Occipital lobe (tissue), 2 donors: Measurements from ENCODE around the gene RASGRP2. TPM values are rescaled to one million over a fixed set of nuclear protein-coding genes. Genes with fewer than 3 reads are reported as not detected.

Source experiments
- DNase-seq: peaks from one replicate; lab custom pipeline; 2025; lab: John Stamatoyannopoulos, UW
- total RNA-seq: library from RNA; depleted of rRNA; stranded (reverse); fragments of >200 nt; gene quantifications from one replicate; pipeline ENCODE4 v1.2.3, GENCODE V29; 2014

The RASGRP2 gene
- total RNA-seq, 1 donor from 2014 or later: 36.7 TPM

DNA sequence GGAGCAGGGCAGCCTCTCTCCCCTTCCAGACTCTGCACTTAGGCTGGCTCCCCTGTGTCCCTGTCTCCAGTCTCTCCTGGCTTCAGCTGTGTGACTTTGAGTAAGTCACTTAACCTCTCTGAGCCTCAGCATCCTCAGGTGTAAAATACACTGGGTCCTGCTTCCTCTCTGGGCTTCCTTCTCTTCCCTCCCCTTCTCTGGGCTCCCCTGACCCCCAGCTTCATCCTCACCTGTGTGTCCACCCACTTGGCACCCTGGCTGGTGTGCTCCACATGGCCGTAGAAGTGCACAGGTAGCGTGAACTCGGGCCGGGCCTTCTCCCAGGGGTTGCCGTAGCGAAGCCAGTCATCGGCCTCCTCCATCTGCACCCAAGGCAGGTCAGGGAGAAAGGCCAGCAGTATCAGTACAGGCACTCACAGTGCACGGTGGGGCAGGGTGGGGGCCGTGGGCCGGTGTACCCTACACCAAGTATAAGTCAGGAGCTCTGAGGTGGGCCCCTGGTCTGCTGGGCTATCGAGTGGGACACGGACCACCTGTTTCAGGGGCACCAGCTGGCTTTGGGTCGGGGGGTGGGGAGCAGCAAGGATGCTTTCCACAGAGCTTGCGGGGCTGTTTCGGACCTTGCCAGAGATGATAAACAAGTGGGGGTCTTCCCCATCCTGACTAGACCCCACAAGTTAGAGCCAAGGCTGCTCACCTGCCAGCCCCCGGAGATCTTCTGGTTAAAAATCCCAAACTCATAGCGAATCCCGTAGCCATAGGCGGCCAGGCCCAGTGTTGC is 13.8 kb upstream of the RASGRP2 start:
- DNase-seq: no peak

- DNase-seq: no peak
Measured at GRCh38 chr11:64755681-64756361, 11.9 kb upstream of the RASGRP2 start.

DNA sequence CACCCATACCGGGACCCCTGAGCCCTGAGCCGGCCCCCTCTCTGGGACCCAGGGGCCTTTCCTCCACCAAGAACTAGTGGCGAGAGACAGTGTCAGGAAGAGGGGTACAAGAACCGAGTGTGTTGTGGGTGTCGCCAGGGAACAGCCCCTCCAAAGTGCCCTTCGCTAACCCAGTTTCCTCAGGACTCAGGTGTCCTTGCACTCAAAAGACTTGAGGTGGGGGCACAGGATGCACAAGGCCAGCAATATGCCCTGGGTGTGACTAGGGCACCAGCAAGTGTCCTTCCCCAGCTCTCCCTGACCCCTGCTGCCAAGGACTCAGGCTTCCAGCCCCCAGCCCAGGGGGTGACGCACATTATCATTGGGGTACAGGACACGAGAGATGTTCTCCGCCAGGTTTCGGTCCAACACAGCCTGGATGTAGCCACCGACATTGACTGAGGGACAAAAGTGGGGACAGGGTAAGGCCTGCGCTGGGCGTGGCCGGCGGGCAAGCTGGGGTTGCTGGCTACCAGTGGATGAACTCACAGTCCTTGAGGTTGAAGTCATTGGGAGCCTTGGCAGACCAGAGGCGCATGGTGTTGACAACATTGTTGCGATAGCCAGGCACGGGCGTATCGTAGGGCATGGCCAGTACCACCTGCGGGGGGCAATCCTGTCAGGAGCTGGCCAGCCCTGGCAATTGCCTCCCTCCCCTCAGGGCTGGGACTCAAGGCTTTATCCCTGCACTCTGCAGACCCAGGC is 11.1 kb upstream of the RASGRP2 start:
- no peak for DNase-seq

DNA sequence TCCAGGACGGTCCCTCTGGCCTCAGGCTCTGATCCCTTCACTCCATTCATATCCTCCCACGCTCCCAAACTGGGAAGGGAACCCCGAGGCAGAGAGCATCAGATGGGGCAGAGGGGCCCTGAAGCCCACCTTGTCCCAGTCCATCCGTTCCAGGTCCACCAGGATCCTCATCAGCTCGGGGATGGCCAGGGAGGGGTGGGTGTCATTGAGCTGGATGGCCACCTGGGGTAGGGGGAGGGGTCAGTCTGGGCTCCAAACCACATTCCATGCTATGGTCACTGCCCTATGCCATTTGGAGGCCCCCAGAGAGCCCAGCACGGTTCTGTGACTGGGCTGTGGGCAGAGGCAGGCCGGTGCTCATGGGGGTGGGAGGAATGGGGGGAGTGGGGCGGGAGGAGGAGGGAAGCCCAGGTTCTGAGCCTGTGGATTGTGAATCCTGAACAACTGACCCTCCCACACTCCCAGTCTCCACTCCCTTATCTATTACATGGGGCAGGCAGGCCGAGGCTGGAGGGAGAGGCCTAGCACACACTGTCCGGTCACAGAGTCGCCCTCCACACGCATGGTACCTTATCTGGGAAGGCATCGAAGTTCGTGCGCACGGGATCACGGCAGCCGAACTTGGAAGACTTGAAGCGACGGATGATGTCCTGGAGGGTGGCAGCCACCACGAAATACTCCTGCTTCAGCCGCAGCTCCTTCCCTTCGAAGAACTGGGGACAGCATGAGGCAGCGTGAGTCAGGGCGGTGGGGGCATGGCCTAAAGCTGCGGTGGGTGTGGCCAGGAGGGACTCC is 10.4 kb upstream of the RASGRP2 start:
- no peak for DNase-seq

DNA sequence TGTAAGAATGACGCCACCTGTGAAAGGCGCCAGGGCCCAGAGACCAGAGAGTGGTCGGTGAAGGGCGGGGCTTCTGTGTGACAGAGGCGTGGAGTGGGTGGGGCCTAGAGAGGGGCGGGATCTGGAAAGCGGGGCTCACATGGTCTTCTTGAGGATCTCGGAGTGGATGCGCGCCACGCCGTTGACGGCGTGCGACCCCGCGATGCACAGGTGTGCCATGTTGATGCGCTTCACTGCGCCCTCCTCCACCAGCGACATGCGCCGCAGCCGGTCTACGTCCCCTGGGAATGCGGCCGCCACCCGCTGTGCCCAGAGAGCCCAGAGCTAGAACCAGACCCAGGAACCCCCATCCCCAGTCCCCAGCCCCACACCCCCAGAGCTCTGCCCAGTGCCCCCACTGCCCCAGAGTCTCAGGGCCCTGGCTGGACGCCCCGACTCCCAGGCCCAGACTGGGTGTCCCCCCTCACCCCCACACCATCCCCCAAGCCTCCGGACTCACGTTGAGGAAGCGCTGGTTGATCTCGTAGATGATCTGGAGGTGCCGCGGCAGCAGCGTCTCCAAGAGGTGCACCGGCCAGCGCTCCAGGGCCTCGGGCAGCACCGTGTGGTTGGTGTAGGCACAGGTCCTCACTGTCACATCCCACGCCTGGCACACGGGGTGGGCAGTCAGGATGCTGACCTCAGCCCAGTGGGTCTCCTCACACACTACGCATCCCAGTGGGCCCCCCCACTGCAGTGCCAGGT is 9.6 kb upstream of the RASGRP2 start:
- DNase-seq: no peak

DNA sequence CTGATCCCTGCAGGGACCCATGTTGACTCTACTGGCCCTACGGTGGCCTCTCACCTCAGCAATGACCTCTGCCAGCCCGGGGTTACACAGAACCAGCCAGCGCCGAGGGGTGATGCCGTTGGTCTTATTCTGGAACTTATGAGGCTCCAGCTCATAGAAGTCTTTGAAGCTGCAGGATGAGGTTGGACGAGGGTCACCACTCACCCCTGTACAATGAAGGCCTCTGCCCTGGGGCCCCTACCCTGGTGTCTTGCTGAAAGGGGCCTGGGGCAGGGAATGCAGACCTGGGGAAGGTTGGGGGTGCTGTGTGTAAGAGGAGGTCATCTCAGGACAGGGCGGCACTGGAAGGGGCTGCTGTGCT is 9.1 kb upstream of the RASGRP2 start:
- DNase-seq: no peak

- no peak for DNase-seq
Measured at GRCh38 chr11:64752175-64752970, 8.4 kb upstream of the RASGRP2 start.

- no peak for DNase-seq
Measured at GRCh38 chr11:64751580-64751979, 7.6 kb upstream of the RASGRP2 start.

GRCh38 chr11:64751136-64751535 is 7.2 kb upstream of the RASGRP2 start:
- no peak for DNase-seq

DNA sequence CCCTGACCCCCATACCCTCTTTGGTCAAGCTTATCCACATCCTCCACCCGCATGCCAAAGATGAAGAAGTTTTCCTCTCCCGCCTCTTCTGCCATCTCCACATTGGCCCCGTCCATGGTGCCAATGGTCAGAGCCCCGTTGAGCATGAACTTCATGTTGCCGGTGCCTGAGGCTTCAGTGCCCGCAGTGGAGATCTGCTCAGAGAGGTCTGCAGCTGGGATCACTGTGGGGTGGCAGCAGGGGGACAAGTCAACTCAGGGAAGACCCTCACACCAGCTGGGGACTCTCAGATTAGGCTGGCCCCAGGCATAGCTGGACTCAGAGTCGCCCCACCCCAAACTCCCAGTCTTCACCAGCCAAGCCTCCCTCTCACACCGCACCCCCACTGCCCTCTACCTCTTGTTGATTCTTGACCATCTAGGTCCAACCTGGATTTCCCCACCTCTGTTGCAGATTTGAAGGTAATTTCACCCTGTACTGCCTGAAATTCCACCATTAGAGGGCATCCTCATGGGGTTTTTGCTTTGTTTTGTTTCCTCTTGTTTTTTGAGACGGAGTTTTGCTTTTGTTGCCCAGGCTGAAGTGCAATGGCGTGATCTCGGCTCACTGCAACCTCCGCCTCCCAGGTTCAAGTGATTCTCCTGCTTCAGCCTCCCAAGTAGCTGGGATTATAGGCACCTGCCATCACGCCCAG is 6.6 kb upstream of the RASGRP2 start:
- DNase-seq: no peak

DNA sequence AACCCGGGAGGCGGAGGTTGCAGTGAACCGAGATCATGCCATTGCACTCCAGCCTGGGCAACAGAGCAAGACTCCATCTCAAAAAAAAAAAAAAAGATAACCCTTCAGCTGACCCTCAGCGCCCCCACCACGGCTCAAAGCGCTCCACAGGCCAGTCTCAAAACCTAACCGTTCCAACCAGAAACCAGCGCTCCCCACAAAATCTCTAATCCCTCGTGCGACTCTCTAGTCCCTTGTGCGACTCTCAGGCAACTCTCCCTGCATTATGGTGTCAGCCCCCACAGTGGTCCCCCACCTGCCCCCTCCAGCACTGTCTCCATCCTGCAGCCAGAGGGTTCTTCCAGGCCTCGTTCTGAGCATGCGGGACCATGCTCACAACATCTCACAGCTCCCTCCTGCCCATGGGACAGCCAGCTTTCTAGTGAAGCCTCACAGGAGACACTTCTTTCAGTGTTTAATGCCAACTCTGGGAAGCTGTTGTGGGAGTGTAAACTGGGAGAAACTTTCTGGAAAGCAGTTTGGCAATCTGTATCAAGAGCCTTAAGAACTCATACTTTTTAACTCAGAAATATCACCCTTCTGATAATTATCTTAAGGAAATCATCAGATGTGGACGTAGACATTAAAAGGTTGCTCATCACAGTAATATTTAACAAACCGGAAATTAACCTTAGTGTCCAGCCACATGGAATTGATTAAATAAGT is 4.2 kb upstream of the RASGRP2 start:
- no peak for DNase-seq

DNA sequence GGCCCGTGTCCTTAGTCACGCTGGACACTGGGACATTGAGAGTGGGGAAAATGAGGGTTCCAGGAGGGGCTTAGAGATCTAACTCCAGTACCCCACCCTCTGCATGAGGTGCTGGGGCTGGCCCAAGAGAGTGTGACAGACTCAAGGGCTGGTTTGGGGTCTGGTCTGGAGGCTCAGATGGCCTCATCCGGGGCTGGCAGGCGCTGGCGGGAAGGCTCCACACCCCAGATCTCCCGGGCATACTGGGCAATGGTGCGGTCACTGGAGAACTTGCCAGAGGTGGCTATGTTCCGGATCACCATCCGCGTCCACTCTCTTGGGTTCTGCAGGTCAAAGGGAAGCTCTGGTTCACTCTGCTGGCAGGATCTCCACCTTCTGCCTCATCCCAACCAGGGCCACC is 2.5 kb upstream of the RASGRP2 start:
- DNase-seq: no peak

DNA sequence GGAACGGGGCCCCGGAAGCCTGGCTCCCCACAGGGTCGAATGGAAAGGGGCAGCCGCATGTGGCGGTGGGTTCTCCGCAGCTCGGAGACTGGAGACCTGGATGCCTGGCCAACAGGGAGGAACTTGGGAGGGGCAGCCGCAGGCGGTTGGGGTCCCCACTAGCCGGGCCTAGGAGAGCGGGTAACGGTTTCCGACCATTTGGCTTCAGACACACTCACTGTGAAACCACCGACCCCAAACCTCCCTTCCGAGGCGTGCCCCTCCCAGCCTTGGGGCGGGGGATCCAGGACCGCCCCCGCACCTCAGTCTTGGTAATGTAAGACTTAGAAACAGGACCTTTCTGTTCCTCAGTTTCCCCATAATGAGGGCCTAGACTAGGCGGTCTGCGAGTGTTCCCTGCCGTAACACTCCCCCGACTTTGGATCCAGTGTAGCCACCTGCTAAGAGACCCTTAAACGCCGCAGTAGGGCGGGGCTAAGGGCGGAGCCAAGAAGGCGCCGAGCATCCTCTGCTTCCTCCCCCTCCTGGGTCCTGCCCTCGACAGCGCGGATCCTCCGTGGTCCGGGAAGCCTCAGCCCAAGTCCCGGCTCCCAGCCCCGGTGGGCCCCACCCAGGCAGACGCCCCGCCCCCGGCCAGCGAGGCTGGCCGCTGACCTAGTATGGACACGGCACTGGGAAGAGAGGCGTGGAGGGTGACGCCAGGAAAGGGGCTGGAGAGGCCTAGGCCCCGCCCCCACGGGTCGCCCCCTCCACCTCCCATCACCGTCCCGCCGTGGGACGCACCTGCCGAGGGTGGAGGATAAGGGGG is 1.8 kb upstream of the RASGRP2 start:
- no peak for DNase-seq

DNA sequence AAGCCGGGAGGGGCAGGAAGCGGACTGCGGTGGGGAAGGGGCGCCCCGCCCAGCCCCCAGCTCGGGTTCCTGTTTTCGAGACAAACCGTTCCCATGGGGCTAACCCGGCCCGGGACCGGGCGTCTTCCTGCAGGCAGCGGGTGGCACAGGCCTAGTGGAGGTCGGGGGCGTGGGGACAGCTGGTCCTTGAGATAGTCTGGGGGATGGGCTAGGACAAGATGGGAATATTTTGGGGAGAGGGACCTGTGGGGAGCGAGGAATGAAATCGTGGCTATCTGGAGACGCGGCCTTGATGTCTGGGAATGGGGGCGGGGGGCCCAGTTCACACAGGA is 1.2 kb upstream of the RASGRP2 start:
- no peak for DNase-seq

GRCh38 chr11:64744544-64745188 is 724 bp upstream of the RASGRP2 start:
- no peak for DNase-seq

GRCh38 chr11:64742889-64743590 is 902 bp downstream of the RASGRP2 start:
- peak; percentile 25 for DNase-seq
